ENCODE data around the gene THSD4. TPM values are rescaled to one million over a fixed set of nuclear protein-coding genes. Genes with fewer than 3 reads are reported as not detected.
A peak's percentile ranks its signal among the peaks of the same experiment; 100 is the strongest.

THSD4 gene
- total RNA-seq, 6 experiments from 2014 or later: 5.2 to 21.8 (median 13.7) TPM

- Histone ChIP-seq H3K4me3 (no peak overlapping the region), H3K27ac (no peak overlapping the region), H3K27me3 (no peaks in the 10 kb centered on the region), H3K9me3 (no peaks in the 10 kb centered on the region), H3K4me1 (peaks cover 0 to 18% (median 7%) of the 10 kb centered on the region in 4 donors), H3K36me3 (no peaks in the 10 kb centered on the region)
- ATAC-seq: no peak
- WGBS (ENCODE audit: insufficient coverage, low coverage, low lambda C conversion rate, missing lambda C conversion rate): 100% methylated on average over 1 of the region's 2 CpGs
- DNase-seq: no peak
- TF ChIP-seq POLR2A (IDR thresholded peaks at IDR 0.05): no peak
- TF ChIP-seq CTCF (IDR thresholded peaks at IDR 0.05): no peak
- intact Hi-C loops (cut with DNase I): no loop called here
These were observed 559.1 kb downstream of the THSD4 start for GRCh38 chr15:71674354-71674753.

GRCh38 chr15:71677352-71677751, 562.1 kb downstream of the THSD4 start:
- H3K4me3 ChIP-seq: no peak overlapping the region
- H3K27me3 ChIP-seq: no peaks in the 10 kb centered on the region
- peak; percentile 93 to 97 (median 93) for ATAC-seq
- no peak for TF ChIP-seq POLR2A (IDR thresholded peaks at IDR 0.05)
- no peak for TF ChIP-seq CTCF (IDR thresholded peaks at IDR 0.05)
- H3K27ac ChIP-seq: peak overlapping the region; percentile 58 to 74 (median 58)
- H3K4me1 ChIP-seq: peaks cover 0 to 22% (median 10%) of the 10 kb centered on the region in 4 donors
- intact Hi-C loops (cut with DNase I): no loop called here
- DNase-seq: peak in 2 of 3 donors; percentile 32 to 77
- no peaks in the 10 kb centered on the region for H3K36me3 ChIP-seq
- H3K9me3 ChIP-seq: no peaks in the 10 kb centered on the region
- 15% methylated on average over 2 of the region's 2 CpGs for WGBS (ENCODE audit: insufficient coverage, low coverage, low lambda C conversion rate, missing lambda C conversion rate)

- DNase-seq (no peak), ATAC-seq (no peak)
- H3K9me3 ChIP-seq: no peaks in the 10 kb centered on the region
- peak overlapping the region; percentile 58 to 74 (median 58) for H3K27ac ChIP-seq
- TF ChIP-seq CTCF (IDR thresholded peaks at IDR 0.05): no peak
- no peak for TF ChIP-seq POLR2A (IDR thresholded peaks at IDR 0.05)
- H3K27me3 ChIP-seq: no peaks in the 10 kb centered on the region
- intact Hi-C loops (cut with DNase I): no loop called here
- no peaks in the 10 kb centered on the region for H3K36me3 ChIP-seq
- 76% methylated on average over 5 of the region's 5 CpGs for WGBS (ENCODE audit: insufficient coverage, low coverage, low lambda C conversion rate, missing lambda C conversion rate)
- H3K4me1 ChIP-seq: peaks cover 0 to 22% (median 10%) of the 10 kb centered on the region in 4 donors
- no peak overlapping the region for H3K4me3 ChIP-seq
These were observed 562.5 kb downstream of the THSD4 start for GRCh38 chr15:71677766-71678165.

GRCh38 chr15:71678191-71678590, 562.9 kb downstream of the THSD4 start:
- Histone ChIP-seq H3K4me3 (no peak overlapping the region), H3K27me3 (no peaks in the 10 kb centered on the region), H3K36me3 (no peaks in the 10 kb centered on the region), H3K9me3 (no peaks in the 10 kb centered on the region), H3K27ac (peak overlapping the region in 2 of 3 donors; percentile 58 to 74), H3K4me1 (peaks cover 0 to 22% (median 10%) of the 10 kb centered on the region in 4 donors)
- intact Hi-C loops (cut with DNase I): no loop called here
- DNase-seq (no peak), ATAC-seq (no peak)
- whole genome bisulfite sequencing (ENCODE audit: insufficient coverage, low coverage, low lambda C conversion rate, missing lambda C conversion rate): 58% methylated on average over 2 of the region's 2 CpGs
- no peak for TF ChIP-seq POLR2A (IDR thresholded peaks at IDR 0.05)
- TF ChIP-seq CTCF (IDR thresholded peaks at IDR 0.05): no peak

GRCh38 chr15:71678605-71679004, 563.3 kb downstream of the THSD4 start:
- Histone ChIP-seq H3K4me3 (no peak overlapping the region), H3K36me3 (no peaks in the 10 kb centered on the region), H3K27ac (no peak overlapping the region), H3K9me3 (no peaks in the 10 kb centered on the region), H3K4me1 (peaks cover 0 to 22% (median 10%) of the 10 kb centered on the region in 4 donors), H3K27me3 (no peaks in the 10 kb centered on the region)
- ATAC-seq: no peak
- intact Hi-C loops (cut with DNase I): no loop called here
- WGBS (ENCODE audit: insufficient coverage, low coverage, low lambda C conversion rate, missing lambda C conversion rate): 56% methylated on average over 2 of the region's 2 CpGs
- DNase-seq: no peak
- TF ChIP-seq POLR2A (IDR thresholded peaks at IDR 0.05) (no peak), CTCF (IDR thresholded peaks at IDR 0.05) (no peak)
